ENCODE results near the gene TMEM47. TPM values are rescaled to one million over a fixed set of nuclear protein-coding genes. Genes with fewer than 3 reads are reported as not detected.

Gene TMEM47
- polyA plus RNA-seq, 2 of the 4 experiments (the other 2 are of a cell fraction), result 0.56 to 1.4 TPM

DNA sequence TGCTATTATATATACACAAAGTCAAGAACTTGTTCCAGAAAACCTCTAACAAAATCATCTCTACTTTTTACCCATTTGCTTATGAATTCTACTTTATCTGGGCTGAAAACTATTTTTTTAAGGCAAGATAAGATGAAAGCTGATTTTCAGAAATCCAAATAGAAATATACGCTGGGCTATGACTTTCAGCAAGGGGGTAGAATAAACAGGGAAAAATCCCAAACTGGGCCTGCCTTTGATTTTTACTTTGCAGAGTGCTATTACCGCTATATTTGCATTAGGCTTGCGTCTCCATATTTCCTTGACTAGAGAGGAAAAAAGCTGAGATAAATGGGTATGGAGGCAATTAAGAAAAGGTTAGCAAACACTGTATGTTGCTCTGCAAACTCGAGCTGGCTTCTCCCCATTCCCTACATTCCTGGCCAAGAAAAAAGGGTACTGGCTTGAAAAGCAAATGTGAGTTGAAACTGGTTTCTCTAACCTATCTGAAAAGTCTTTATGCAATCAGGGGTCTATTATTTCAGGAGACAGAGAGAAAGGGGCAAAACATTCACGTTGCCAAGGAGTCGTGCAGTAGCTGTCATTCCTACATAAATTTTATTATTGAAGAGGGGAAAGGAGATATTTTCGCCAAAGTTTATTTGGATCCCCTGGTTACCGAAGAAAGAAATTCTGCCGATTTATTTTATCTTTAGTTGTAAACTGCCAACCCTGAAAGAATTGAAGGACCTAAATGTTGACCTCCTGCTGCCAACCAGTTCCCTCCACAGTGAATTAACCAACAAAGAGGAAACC is 2.2 kb downstream of the TMEM47 start (continued):
- TF ChIP-seq REST (IDR thresholded peaks at IDR 0.05) (no peak), TP53 (CRISPR knock-in tag; IDR thresholded peaks at IDR 0.05) (no peak)

DNA sequence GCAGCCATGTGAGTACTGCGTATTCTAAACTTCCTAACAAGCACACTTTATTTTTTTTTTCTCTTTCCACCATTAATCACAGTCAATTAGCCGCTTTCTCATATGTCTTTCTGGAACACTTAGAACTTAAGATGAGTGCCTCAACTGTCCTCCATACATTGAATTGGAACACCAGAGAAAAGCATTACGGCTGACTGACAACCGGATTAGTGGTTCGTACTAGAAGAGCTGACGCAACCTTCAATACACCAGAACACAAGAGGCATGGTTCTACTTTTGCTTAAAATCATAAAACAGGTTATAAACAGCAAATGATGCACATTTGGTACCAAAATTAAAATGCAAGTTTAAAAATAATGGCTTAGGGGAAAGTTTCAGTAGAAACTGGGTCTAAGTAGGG is 3.3 kb downstream of the TMEM47 start:
- H3K4me2 ChIP-seq, result no peak overlapping the region
- CTCF ChIA-PET, result no interaction called here

More for the DNA sequence above, 3.3 kb downstream of the TMEM47 start:
- ATAC-seq, result no peak
- Histone ChIP-seq H3K27ac (no peak overlapping the region), H3K4me3 (no peak overlapping the region), H3K9me3 (no peaks in the 10 kb centered on the region), H3K4me1 (0 out of 3 replicates have a peak, but pooled peaks cover 3% of the 10 kb centered on the region)
- WGBS (ENCODE audit: missing lambda C conversion rate), result 64% methylated on average over 6 of the region's 6 CpGs
- no peak for FAIRE-seq
- no peak for TF ChIP-seq ZC3H11A (IDR thresholded peaks at IDR 0.05)
- no peak for TF ChIP-seq CBX2 (IDR thresholded peaks at IDR 0.05; ENCODE audit: borderline replicate concordance, low read depth)
- no peak for TF ChIP-seq CEBPB (IDR thresholded peaks at IDR 0.05)
- no peak for TF ChIP-seq RCOR1 (IDR thresholded peaks at IDR 0.05; ENCODE audit: low read depth, low read length)
- TF ChIP-seq, protein P1, sequence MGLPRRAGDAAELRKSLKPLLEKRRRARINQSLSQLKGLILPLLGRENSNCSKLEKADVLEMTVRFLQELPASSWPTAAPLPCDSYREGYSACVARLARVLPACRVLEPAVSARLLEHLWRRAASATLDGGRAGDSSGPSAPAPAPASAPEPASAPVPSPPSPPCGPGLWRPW (IDR thresholded peaks at IDR 0.05), result no peak
- TF ChIP-seq ZSCAN20 (CRISPR knock-in tag; IDR thresholded peaks at IDR 0.05), result no peak
- TF ChIP-seq PHF8 (IDR thresholded peaks at IDR 0.05; ENCODE audit: borderline replicate concordance, low read depth), result no peak
- TF ChIP-seq EP300 (IDR thresholded peaks at IDR 0.05), result no peak
- no peak for TF ChIP-seq POLR2A (IDR thresholded peaks at IDR 0.05; ENCODE audit: low read length)
- TF ChIP-seq, protein P2, sequence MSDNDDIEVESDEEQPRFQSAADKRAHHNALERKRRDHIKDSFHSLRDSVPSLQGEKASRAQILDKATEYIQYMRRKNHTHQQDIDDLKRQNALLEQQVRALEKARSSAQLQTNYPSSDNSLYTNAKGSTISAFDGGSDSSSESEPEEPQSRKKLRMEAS (IDR thresholded peaks at IDR 0.05), result no peak
- TF ChIP-seq NR3C1 (IDR thresholded peaks at IDR 0.05), result no peak
- TF ChIP-seq TFCP2L1 (CRISPR knock-in tag; IDR thresholded peaks at IDR 0.05), result no peak
- TF ChIP-seq SMC3 (IDR thresholded peaks at IDR 0.05), result no peak
- no peak for TF ChIP-seq FOSL2 (IDR thresholded peaks at IDR 0.05)
- TF ChIP-seq FOSL2 (CRISPR knock-in tag; IDR thresholded peaks at IDR 0.05), result no peak
- TF ChIP-seq HOXA7 (CRISPR knock-in tag; IDR thresholded peaks at IDR 0.05), result no peak
- no peak for TF ChIP-seq REST (IDR thresholded peaks at IDR 0.05)
- no peak for TF ChIP-seq CHD4 (IDR thresholded peaks at IDR 0.05; ENCODE audit: borderline replicate concordance)
- no peak for TF ChIP-seq NFE2L2 (conservative IDR thresholded peaks at IDR 0.05; ENCODE audit: low read length)
- TF ChIP-seq SREBF2 (IDR thresholded peaks at IDR 0.05), result no peak
- no peak for DNase-seq (ENCODE audit: low read depth in 1 of 2, low spot score in 1 of 2)
- POLR2A ChIA-PET, result no interaction called here

Data from A549 (cell line).